Trophoblast cell (in vitro differentiated cells and primary cell): ENCODE results near the gene MARCHF6.
A peak's percentile ranks its signal among the peaks of the same experiment; 100 is the strongest.

Experiments
- DNase-seq, 2 donors: peaks; one replicate each; pipeline ENCODE4 v3.0.0-alpha.2; 2016
- H2AFZ ChIP-seq: 2 replicates; pipeline ENCODE4 v1.6.1; 2013; ENCODE audit warnings: low read length, moderate library complexity, mild to moderate bottlenecking; ENCODE audit not compliant: insufficient read depth, poor library complexity
- H2AK5ac ChIP-seq: 2 replicates; pipeline ENCODE4 v1.6.1; 2013; ENCODE audit warnings: mild to moderate bottlenecking, low read length
- H2BK120ac ChIP-seq: 2 replicates; pipeline ENCODE4 v1.6.1; 2013; ENCODE audit warnings: low read length, mild to moderate bottlenecking, moderate library complexity; ENCODE audit not compliant: insufficient read depth, poor library complexity
- H2BK12ac ChIP-seq: 2 replicates; pipeline ENCODE4 v1.6.1; 2013; ENCODE audit warnings: mild to moderate bottlenecking, low read length, moderate library complexity
- H2BK5ac ChIP-seq: 2 replicates; pipeline ENCODE4 v1.6.1; 2013; ENCODE audit warnings: low read length, low read depth, moderate library complexity, mild to moderate bottlenecking; ENCODE audit not compliant: poor library complexity
- H3K14ac ChIP-seq: 2 replicates; pipeline ENCODE4 v1.6.1; 2013; ENCODE audit warnings: mild to moderate bottlenecking, low read length
- H3K18ac ChIP-seq: 2 replicates; pipeline ENCODE4 v1.6.1; 2013; ENCODE audit warnings: mild to moderate bottlenecking, low read length
- H3K23ac ChIP-seq: 2 replicates; pipeline ENCODE4 v1.6.1; 2013; ENCODE audit warnings: low read length
- H3K27ac ChIP-seq: 2 replicates; pipeline ENCODE4 v1.5.1; 2013; ENCODE audit warnings: low read depth, mild to moderate bottlenecking, inconsistent platforms, low read length, moderate library complexity
- H3K27me3 ChIP-seq: 2 replicates; pipeline ENCODE4 v1.6.1; 2013; ENCODE audit warnings: inconsistent platforms, mild to moderate bottlenecking, low read length, moderate library complexity; ENCODE audit not compliant: insufficient read depth
- H3K36me3 ChIP-seq, 2 experiments: 1 replicate in 1 of 2; 2 replicates in 1 of 2; pipeline ENCODE4 v1.6.1; 2013; ENCODE audit warnings: low read length in 2 of 2, mild to moderate bottlenecking in 2 of 2, moderate library complexity in 1 of 2; ENCODE audit not compliant: insufficient read depth in 2 of 2, control insufficient read depth in 1 of 2
- H3K4ac ChIP-seq: 2 replicates; pipeline ENCODE4 v1.6.1; 2013; ENCODE audit warnings: low read depth, mild to moderate bottlenecking, low read length, moderate library complexity
- H3K4me1 ChIP-seq, 2 experiments: 1 replicate in 1 of 2; 2 replicates in 1 of 2; pipeline ENCODE4 v1.6.1; 2013; ENCODE audit warnings: low read length in 2 of 2, mild to moderate bottlenecking in 2 of 2, moderate library complexity in 1 of 2; ENCODE audit not compliant: insufficient read depth in 2 of 2, control insufficient read depth in 1 of 2
- H3K4me2 ChIP-seq: 2 replicates; pipeline ENCODE4 v1.6.1; 2013; ENCODE audit warnings: inconsistent platforms, mild to moderate bottlenecking, low read length, moderate library complexity
- H3K4me3 ChIP-seq: 2 replicates; pipeline ENCODE4 v1.5.1; 2013; ENCODE audit warnings: mild to moderate bottlenecking, low read depth, low read length, inconsistent platforms
- H3K79me1 ChIP-seq: one replicate; pipeline ENCODE4 v1.6.1; 2013; ENCODE audit warnings: low read length
- H3K79me2 ChIP-seq: 2 replicates; pipeline ENCODE4 v1.6.1; 2013; ENCODE audit warnings: low read length, mild to moderate bottlenecking; ENCODE audit not compliant: control insufficient read depth, insufficient read depth, poor library complexity
- H3K9ac ChIP-seq: 2 replicates; pipeline ENCODE4 v1.6.1; 2013; ENCODE audit warnings: mild to moderate bottlenecking, low read length
- H3K9me3 ChIP-seq: 2 replicates; pipeline ENCODE4 v1.6.1; 2013; ENCODE audit warnings: low read depth, mild to moderate bottlenecking, control low read depth, inconsistent platforms, low read length; ENCODE audit not compliant: insufficient read depth
- H4K12ac ChIP-seq: 2 replicates; pipeline ENCODE4 v1.6.1; 2013; ENCODE audit warnings: low read depth, mild to moderate bottlenecking, low read length, moderate library complexity
- H4K8ac ChIP-seq: 2 replicates; pipeline ENCODE4 v1.6.1; 2013; ENCODE audit warnings: low read depth, mild to moderate bottlenecking, low read length, moderate library complexity
- H4K91ac ChIP-seq: one replicate; pipeline ENCODE4 v1.6.1; 2013; ENCODE audit warnings: low read depth, mild to moderate bottlenecking, low read length, moderate library complexity
- WGBS: extraction: QIAGEN DNeasy Blood & Tissue Kit; methylation state at CpG from one replicate; pipeline ENCODE4 v1.1.7; 2013; ENCODE audit warnings: missing lambda C conversion rate; ENCODE audit not compliant: insufficient read length, insufficient coverage; ENCODE audit errors: extremely low coverage; 5-methylcytosine and 5-hydroxymethylcytosine counted together

Gene MARCHF6

GRCh38 chr5:10365782-10366181 lies 12.3 kb downstream of the MARCHF6 start:
- Histone ChIP-seq H3K4me3 (no peak overlapping the region), H3K9ac (no peak overlapping the region), H3K9me3 (no peaks in the 10 kb centered on the region), H3K27ac (no peak overlapping the region), H2BK12ac (no peak overlapping the region), H3K4me2 (no peak overlapping the region), H2BK120ac (no peak overlapping the region), H3K79me2 (peaks cover 3% of the 10 kb centered on the region), H2AFZ (no peak overlapping the region), H3K4ac (no peak overlapping the region), H3K79me1 (no peaks in the 10 kb centered on the region), H2AK5ac (no peak overlapping the region), H3K18ac (no peak overlapping the region), H4K91ac (no peak overlapping the region), H4K12ac (no peak overlapping the region), H4K8ac (no peak overlapping the region), H2BK5ac (no peak overlapping the region), H3K36me3 (no peaks in the 10 kb centered on the region), H3K27me3 (no peaks in the 10 kb centered on the region), H3K23ac (no peak overlapping the region), H3K4me1 (no peaks in the 10 kb centered on the region), H3K14ac (no peak overlapping the region)
- WGBS, result no CpG with 5 or more reads among the region's 7 CpGs
- DNase-seq, result no peak

DNA sequence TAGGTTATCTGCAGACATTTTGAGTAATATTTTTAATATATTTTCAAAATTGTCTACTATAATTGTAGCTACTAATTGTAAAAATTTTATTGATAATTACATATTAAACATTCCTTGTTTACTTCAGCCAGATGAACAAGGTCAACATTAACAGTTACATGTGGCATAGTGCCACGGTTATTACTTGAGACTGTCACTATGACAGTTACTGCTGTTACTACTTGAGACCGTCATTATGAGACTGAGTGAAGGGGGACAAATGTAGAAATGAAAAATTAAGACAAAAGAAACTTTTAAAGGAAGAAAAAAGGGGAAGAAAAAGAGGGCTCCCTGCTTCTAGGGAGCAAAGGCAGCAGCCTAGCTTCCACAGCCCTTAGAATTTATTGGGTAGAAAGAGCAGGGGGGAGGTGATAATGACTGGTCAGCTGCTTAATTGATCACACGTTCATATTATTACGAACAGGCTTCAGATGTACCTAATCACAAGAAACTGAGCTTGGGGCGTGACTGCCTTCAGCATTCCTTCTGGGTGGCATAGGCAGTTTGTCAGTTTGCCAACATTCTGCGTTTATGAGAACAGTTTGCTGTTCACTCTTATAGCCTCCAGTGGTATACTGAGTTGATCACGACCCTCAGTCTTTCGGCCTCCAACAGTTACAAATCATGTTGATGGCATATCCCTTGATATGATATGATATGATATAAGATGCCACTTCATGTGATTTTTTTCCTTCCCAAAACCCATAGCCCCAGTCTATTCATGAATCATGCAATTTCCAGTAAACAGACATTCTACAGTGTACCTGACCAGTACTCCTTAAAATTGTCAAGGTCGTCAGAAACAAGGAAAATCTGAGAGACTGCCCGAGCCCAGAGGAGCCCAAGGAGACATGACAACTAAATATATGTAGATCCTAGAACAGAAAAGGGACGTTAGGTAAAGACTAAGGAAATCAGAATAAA lies 13.1 kb downstream of the MARCHF6 start:
- Histone ChIP-seq H4K91ac (no peak overlapping the region), H3K79me2 (peaks cover 5% of the 10 kb centered on the region), H3K4me1 (no peaks in the 10 kb centered on the region), H2BK5ac (no peak overlapping the region), H3K79me1 (no peaks in the 10 kb centered on the region), H3K14ac (no peak overlapping the region), H3K18ac (no peak overlapping the region), H3K4me3 (no peak overlapping the region), H4K8ac (no peak overlapping the region), H3K27ac (no peak overlapping the region), H3K9ac (no peak overlapping the region), H2AFZ (no peak overlapping the region), H2BK12ac (no peak overlapping the region), H3K9me3 (no peaks in the 10 kb centered on the region), H3K36me3 (no peaks in the 10 kb centered on the region), H3K27me3 (no peaks in the 10 kb centered on the region), H3K23ac (no peak overlapping the region), H4K12ac (no peak overlapping the region), H3K4ac (peak overlapping the region; percentile 41), H3K4me2 (no peak overlapping the region), H2BK120ac (no peak overlapping the region), H2AK5ac (no peak overlapping the region)
- WGBS, result no CpG with 5 or more reads among the region's 11 CpGs
- DNase-seq, result no peak

DNA sequence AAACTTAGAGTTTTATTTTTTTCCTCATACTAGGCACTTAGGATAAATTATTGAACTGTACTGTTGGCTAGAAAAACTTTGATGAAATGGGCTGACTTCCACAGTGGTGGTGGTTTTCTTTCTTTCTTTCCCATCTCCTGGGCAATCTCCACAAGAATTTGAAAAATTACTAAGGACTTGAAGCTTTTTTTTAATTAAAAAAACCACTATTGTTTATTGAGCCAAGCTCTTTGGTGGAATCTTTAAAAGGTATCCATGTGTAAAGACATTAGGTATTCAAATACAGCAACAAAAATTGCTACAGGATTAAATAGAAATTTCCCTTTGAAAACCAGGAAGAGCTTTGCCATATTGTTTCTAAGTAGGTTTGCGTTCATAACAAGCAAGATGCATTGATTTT lies 14.1 kb downstream of the MARCHF6 start:
- Histone ChIP-seq H4K12ac (no peak overlapping the region), H2AK5ac (no peak overlapping the region), H3K23ac (no peak overlapping the region), H3K79me2 (peaks cover 5% of the 10 kb centered on the region), H4K8ac (no peak overlapping the region), H3K4me3 (no peak overlapping the region), H3K4me1 (no peaks in the 10 kb centered on the region), H3K27ac (no peak overlapping the region), H2BK5ac (no peak overlapping the region), H3K18ac (no peak overlapping the region), H3K4ac (no peak overlapping the region), H2AFZ (no peak overlapping the region), H3K9me3 (no peaks in the 10 kb centered on the region), H3K36me3 (no peaks in the 10 kb centered on the region), H2BK12ac (no peak overlapping the region), H3K27me3 (no peaks in the 10 kb centered on the region), H3K4me2 (no peak overlapping the region), H3K79me1 (no peaks in the 10 kb centered on the region), H3K14ac (no peak overlapping the region), H3K9ac (no peak overlapping the region), H4K91ac (no peak overlapping the region), H2BK120ac (no peak overlapping the region)
- WGBS, result no CpG with 5 or more reads among the region's 1 CpG
- DNase-seq, result no peak

DNA sequence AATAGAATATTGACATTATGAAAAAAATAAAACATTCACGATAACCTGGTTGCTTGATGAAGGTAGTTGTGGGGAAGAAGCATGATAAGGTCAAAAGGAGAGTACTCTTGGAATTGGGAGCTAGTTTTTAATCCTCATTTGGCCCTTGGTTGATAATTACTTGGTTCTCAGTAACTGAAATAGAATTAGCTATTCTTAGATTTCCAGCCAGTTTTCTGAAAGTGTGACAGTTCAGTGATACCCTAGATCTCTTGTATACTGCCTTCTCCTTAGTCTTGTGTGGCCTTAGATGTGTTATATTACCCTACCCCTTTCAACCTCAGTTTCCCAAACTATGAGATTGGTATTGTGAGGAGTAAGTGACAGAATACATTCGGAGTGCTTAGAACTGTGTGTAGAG lies 17.4 kb downstream of the MARCHF6 start:
- H3K27ac ChIP-seq, result no peak overlapping the region
- H3K14ac ChIP-seq, result no peak overlapping the region
- DNase-seq, result no peak
- no peak overlapping the region for H3K4ac ChIP-seq
- H3K27me3 ChIP-seq, result no peaks in the 10 kb centered on the region
- no CpG with 5 or more reads among the region's 2 CpGs for WGBS
- H2AFZ ChIP-seq, result no peak overlapping the region
- no peak overlapping the region for H2BK5ac ChIP-seq
- H2BK12ac ChIP-seq, result no peak overlapping the region
- no peak overlapping the region for H4K8ac ChIP-seq
- H4K91ac ChIP-seq, result no peak overlapping the region
- H3K4me2 ChIP-seq, result no peak overlapping the region
- H3K4me1 ChIP-seq, result no peaks in the 10 kb centered on the region
- H3K9ac ChIP-seq, result no peak overlapping the region
- H3K79me2 ChIP-seq, result peaks cover 7% of the 10 kb centered on the region
- no peak overlapping the region for H3K18ac ChIP-seq
- H4K12ac ChIP-seq, result no peak overlapping the region
- H3K79me1 ChIP-seq, result no peaks in the 10 kb centered on the region
- no peak overlapping the region for H3K4me3 ChIP-seq
- H2AK5ac ChIP-seq, result no peak overlapping the region
- H3K9me3 ChIP-seq, result no peaks in the 10 kb centered on the region
- peaks cover 0 to 3% of the 10 kb centered on the region in 2 experiments for H3K36me3 ChIP-seq
- H3K23ac ChIP-seq, result no peak overlapping the region
- H2BK120ac ChIP-seq, result no peak overlapping the region
